KBM-7 (cell line): Measurements from ENCODE around the gene ANO9.
"Not testable (repeated sequence)": the region's sequence is repeated elsewhere in the genome, so short reads cannot be mapped to it uniquely, and the experiment has no call there.

ENCODE experiments used
- DNase-seq: peaks from one replicate; pipeline ENCODE4 v3.0.0-alpha.2; 2015
- in situ Hi-C: fragments of 300-500 bp; cut with MboI; formaldehyde crosslinking; loops from 2 replicates; pipeline ENCODE4 v1.14.3; 2020; ENCODE audit warnings: low sequenced_read_pairs, low pct_unique_long_range_greater_than_20kb, mixed read lengths

ANO9 gene

DNA sequence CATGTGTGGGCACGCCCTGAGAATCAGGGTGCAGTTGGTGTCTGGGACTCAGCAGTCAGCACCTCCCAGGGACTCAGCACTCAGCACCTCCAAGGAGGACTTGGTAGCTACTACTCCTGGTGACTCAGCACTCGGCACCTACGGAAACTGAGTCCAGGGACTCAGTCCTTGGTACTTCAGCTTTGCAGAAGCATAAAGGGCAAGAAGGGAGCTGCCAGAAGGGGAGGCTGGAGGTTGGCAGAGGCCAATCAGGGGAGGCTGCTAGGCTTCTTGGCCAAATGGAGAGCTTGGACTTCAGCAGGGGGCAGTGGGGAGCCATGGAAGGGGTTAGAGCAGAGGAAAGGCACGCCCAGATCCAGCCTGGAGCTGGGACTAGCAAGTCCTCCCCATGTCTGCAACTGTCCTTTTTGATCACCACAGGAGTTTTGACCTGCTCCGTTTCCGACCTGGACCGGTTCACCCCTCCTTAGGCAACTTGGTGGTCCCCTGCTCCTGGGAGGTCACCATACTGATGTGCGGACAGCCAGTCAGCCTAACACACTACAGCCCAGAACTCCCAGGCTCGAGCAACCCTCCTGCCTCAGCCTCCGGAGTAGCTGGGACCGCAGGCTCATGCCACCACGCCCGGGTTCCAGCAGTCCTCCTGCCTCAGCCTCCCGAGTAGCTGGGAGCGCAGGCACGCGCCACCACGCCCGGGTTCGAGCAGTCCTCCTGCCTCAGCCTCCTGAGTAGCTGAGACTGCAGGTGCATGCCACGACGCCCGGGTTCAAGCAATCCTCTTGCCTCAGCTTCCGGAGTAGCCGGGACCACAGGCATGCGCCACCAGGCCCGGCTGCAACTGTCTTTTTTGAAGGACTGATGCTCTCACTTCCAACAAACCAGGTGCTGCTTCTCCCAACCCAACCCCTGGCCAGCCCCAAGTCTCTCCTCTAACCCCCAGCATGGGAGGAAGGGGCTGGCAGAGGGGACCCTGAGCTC lies 1.5 kb downstream of the ANO9 start:
- DNase-seq, result peak; percentile 19
- in situ Hi-C loops, result no loop called here

DNA sequence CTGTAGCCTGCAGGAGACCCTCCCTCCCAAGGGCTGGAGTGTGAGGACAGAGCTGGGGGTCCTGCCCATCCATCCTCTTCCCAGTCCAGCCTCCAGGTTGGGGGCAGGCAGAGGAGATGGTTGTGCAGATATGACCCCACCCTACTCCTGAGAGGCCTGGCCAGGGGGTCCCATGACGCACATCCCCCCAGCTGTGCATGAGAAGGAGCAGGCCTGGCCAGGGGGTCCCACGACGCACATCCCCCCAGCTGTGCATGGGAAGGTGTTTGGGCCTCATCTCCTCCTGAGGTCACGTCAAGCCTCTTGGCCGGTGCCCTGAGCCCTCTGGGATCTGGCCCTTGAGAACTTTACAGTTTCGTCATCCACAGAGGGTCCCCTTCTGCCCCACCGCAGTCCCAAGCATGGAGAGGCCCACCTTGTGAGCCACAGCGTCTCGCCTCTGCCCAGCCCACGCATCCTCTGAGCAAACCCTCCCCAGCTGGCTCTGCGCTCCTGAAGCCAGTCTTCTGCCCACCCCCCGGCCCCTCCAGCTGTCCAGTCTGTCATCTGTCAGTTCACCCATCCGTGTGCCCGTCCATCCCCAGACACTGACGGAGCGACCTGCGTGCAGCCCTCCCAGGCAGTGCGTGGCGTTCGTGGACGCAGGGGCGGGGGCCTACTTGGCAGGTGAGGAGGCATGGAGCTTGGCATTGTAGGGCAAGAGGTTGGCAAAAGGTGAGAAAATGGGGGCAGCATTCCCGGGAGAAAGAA lies 2.3 kb downstream of the ANO9 start:
- DNase-seq, result no peak
- in situ Hi-C loops, result no loop called here

DNA sequence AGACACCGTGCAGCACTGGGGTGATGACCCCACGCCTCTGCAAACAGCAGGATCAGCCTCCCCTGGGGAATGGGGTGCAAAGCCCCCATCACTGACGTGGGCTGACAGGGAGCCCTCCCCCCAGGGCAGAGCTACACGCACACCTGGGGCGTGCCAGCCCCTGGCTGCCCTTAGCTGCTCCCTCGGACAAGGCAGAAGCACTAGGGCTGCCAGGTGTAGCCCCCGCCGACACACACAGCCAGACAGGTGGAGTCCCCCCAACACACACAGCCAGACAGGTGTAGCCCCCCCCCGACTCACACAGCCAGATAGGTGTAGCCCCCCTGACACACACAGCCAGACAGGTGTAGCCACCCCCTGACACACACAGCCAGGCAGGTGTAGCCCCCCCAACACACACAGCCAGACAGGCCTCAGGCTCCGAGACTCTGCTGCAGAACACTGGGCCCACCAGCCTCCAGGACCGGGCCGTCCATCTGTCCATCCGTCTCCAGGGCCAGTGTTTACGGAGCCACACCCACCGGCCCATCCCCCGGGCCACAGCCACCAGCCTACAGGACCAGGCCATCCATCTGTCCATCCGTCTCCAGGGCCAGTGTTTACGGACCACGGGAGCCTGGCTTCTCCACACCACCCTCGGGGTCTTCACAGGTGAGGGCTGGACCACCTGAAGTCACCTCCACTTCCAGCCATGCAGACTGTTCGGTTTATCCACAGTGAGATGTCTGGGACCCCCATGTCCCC lies 3.5 kb downstream of the ANO9 start:
- no peak for DNase-seq
- in situ Hi-C loops, result no loop called here

DNA sequence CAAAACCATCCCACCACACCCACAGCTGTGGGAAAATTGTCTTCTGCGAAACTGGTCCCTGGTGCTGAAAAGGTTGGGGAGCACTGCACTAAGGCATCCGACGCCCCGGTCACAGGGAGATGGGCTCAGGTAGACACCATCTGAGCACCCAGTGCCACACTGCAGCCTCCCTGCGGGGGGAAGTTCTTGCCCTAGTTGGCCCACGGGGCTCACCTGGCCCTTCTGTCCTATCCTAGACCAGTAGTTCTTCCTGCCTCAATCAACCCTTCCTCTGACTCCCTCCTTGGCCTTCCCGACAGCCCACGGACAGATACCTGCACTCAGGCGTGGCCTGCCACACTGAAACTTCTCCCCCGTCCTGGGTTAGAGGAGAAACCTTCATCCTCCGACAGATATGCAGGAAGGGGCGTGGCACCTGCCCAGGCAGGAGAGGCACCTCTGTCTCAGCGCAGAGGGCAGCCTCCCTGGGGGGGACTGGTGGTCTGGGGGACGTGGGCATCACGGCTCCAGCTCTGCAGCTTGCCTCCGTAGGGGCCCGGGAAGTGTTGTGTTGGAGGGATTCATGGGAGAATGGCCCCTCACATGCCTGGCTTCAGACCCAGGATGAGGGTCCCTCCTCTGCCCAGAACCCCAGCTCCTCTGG lies 4.5 kb downstream of the ANO9 start:
- in situ Hi-C loops, result no loop called here
- DNase-seq, result no peak

DNA sequence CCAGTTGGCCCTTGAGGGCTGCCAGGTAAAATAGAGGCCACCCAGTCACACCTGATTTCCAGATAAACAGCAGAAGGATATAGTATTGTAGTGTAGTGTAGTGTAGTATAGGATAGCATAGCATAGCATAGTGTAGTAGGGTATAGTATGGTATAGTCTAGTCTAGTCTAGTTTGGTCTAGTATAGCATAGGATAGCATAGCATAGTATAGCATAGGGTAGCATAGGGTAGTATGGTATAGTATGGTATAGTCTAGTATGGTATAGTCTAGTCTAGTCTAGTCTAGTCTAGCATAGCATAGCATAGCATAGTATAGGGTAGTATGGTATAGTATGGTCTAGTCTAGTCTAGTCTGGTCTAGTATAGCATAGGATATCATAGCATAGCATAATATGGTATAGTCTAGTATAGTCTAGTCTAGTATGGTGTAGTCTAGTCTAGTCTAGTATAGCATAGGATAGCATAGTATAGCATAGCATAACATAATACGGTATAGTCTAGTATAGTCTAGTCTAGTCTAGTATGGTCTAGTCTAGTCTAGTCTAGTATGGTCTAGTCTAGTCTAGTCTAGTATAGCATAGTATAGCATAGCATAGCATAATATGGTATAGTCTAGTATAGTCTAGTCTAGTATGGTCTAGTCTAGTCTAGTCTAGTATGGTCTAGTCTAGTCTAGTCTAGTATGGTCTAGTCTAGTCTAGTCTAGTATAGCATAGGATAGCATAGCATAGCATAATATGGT lies 6.6 kb downstream of the ANO9 start:
- DNase-seq, result not testable (repeated sequence)

DNA sequence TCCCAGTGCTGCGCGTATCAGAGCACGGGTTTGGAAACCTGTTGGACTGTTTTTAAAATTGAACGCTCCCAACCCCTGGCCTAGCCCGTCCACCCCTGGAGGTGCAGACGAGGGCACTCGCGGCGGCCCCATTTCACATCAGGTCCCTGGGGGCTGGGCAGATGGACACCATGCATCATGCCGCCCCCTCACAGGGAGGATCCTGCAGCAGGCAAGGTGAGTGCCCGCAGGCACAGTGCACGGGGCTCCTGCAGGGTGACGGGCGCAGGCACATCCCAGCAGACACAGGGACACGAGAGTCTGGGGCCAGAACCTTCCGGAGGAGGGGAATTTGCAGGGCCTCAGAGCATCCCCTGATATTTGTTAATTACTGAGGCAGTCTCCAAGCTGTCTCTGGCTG lies 7.3 kb downstream of the ANO9 start:
- DNase-seq, result no peak
- in situ Hi-C loops, result no loop called here

More for the DNA sequence above, 6.6 kb downstream of the ANO9 start:
- in situ Hi-C loops, result not testable (repeated sequence)

DNA sequence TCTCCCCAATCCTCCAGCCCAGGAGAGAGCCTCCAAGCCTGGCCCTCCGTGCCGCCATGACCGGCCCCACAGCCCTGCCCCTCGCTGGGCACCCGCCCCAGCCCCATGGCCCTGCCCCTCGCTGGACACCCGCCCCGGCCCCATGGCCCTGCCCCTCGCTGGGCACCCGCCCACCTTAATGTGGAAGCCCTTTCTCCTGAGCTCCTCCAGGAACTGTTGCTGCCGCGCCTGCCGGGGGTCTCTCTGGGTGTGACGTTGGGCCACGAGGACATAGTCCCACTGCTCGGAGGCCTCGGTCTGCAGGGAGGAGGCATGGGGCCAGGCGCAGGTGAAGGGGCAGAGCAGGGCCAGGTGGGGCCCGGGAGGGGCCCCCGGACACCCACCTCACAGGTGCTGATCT lies 8.2 kb downstream of the ANO9 start:
- DNase-seq, result no peak
- in situ Hi-C loops, result no loop called here

DNA sequence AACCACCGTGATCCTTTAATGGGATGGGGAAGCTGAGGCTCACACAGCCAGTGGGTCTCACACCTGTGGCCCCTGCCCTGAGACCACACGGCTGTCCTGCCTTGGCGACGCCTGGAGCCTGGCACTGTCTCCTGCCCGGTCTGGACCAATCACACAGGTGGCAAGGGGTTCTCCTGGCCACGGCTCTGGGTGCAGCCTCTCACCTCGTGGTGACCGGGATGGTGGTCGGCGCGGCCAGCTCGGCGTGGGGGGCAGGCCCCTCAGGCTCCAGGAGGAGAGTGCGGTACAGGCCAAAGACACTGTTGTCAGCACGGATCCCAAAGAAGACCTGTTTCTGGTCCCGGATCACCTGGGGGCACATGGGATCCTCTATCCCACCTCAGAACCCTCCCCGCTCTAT lies 8.7 kb downstream of the ANO9 start:
- in situ Hi-C loops, result no loop called here
- DNase-seq, result no peak

DNA sequence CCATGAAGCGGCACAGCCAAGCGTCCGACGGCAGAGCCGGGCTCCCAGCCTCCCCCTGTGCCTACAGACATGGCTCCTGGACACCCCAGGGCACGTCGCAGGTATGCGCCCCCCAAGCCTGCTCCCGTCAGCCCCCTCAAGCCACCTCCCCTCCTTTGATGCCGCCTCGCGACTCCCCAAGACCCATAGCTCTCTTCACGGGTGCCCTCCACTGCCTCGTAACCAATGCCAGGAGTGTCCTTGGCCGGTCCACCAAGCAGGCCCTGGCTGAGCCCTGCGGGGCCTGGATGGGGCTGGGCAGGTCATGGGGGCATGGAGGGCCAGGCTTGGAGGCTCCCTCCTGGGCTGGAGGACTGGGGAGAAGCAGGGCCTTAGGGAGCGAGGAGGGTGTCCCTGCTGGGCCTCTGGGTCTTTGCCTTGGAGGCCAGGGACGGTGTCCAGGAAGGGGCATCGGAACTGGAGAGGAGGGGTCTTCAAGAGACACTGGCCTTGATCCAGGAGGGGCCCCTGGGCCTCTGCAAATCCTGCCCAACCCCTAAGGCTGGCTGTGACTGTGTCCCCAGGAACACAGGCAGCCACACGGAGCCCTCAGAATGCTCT lies 9.2 kb downstream of the ANO9 start:
- in situ Hi-C loops, result no loop called here
- DNase-seq, result no peak

DNA sequence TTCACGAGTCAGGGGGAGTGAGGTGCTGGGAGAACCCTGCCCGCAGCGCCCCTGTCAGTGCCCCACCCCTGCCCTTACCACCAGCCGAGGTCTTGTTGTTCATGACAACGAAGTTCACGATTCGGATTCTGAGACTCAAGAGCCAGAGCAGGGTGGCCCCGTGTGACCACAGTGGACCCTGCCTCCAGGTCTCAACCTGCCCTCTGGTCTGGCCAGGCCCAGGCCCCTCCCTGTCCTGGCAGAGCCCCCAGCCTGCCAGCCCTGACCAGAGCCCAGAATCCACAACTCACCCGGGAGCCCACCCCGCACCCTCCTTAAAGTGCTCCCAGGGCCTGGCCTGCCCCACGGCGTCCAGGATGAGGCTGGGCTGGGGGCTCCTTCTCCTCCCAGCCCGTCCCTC lies 9.9 kb downstream of the ANO9 start:
- in situ Hi-C loops, result no loop called here
- DNase-seq, result no peak

DNA sequence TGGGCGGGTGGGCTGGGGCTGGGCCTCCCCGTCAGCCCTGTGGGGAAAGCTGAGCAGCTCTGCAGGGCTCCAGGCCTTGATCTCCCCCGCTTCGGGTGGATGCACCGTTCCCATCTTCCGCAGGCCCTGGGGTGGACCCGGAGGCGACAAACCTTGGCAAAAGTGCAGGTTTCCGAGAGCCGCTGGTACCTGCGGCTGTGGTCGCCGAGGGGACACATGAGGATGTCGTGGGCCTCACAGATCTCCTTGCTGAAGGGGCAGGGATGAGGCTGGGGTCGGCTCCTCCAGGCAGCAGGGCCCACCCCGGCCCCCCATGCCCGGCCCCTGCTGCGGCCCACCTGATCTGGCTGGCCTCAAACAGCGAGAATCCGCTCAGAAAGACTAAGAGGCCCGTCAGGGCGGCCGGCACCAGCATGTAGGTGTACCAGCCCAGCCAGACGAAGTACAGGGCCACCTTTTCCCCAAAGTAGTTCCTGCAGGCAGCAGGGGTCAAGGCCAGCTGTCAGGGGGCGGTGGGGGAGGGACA lies 11.8 kb downstream of the ANO9 start:
- in situ Hi-C loops, result no loop called here
- no peak for DNase-seq

DNA sequence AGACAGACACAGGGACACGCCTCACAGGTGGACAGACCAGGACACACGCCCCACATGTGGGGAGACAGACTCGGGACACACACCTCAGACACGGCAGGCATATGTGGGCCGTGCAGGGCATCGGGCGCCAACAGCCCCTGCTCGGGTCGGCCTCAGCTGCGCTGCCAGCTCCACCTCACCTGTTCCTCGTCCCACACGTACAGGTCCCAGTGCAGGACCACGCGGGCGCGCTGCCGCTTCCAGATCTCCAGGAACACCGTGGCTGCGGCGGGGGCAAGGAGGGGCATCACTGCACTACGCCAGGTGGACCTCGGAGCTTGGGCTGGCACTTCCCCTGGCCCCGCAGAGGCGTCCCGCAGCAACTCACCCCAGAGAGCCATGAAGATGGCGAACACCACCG lies 12.4 kb downstream of the ANO9 start:
- no peak for DNase-seq
- in situ Hi-C loops, result no loop called here

DNA sequence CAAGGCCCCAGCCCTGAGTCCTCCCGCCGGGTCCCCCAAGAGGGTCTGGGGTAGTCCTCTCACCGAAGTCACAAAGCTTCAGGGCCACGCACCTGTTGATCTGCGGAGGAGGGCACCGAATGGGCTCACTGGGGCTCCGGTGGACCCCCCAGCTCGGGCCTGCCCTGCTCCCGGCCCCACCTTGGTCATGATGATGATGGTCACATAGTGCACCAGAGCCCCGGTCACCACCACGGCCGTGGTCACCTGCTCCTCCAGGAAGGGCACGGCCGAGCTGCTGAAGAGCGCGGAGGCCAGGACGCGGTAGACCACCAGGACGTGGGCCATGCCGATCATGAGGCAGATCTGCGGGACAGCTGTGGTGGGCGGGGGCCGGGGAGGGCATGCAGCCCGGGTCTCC lies 13.5 kb downstream of the ANO9 start:
- in situ Hi-C loops, result no loop called here
- DNase-seq, result no peak

DNA sequence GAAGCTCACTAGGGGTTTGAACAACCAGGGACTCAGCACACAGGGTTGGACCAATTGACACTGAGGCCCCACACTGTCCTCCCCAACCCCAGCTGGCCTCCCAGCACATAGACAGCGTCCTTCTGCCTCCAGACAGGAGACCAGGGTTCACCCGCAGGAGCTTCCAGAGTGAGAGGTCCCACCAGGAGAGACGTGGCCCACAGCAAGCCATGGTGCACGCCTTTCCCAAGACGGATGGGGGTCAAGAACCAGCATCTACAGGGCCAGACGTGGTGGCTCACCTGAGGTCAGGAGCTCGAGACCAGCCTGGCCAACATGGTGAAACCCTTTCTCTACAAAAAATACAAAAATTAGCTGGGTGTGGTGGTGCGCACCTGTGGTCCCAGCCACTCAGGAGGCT lies 15.0 kb downstream of the ANO9 start:
- in situ Hi-C loops, result no loop called here

DNA sequence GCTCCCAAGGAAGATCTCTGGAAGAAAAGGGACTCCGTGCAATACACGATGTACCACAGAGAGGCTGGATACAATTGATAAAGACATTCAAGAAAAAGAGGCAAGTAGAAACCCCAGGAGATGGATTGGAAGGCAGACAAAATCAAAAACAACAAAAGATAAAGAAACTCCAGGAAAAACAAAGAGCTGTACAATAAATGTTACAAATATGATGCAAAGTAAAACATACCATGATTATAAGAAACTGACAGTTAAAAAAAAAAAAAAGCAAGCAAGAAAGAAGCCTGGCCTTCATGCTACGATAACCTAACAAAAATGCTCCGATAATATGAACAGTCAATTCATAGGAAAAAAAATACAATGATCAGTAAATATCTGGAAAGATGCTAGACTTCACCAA lies 16.5 kb downstream of the ANO9 start:
- no peak for DNase-seq
- in situ Hi-C loops, result no loop called here

More for the DNA sequence above, 15.0 kb downstream of the ANO9 start:
- DNase-seq, result no peak

DNA sequence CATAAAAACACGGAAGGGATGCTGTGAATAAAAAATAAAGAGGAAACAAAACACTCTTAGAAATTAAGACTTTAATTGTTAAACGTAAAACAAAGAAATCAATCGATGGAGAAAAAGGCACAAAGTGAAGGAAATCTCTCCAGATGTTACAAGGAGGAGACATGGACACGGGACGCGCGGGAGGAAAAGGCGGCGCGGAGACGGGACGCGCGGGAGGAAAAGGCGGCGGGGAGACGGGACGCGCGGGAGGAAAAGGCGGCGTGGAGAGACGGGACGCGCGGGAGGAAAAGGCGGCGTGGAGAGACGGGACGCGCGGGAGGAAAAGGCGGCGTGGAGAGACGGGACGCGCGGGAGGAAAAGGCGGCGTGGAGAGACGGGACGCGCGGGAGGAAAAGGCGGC lies 17.0 kb downstream of the ANO9 start:
- in situ Hi-C loops, DNase-seq: not testable (repeated sequence)

DNA sequence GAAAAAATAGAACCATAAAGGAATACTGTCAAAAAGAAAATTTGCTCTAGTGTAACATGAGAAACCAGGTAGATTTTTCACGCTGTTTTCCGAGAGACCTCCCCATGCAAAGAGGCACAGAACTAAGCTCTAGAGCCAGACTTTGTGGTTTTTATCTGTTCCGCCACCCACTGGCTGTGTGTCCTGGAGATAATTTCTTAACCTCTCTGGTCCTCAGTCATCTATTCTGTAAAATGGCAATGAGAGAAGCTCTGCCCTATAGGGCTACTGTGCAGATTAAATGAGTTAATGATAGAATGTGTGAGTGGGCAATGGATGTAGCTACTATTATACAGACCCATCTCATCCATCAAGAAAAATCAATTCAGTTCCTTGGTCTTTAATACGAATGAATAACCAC lies 17.6 kb downstream of the ANO9 start:
- in situ Hi-C loops, result no loop called here
- DNase-seq, result no peak

DNA sequence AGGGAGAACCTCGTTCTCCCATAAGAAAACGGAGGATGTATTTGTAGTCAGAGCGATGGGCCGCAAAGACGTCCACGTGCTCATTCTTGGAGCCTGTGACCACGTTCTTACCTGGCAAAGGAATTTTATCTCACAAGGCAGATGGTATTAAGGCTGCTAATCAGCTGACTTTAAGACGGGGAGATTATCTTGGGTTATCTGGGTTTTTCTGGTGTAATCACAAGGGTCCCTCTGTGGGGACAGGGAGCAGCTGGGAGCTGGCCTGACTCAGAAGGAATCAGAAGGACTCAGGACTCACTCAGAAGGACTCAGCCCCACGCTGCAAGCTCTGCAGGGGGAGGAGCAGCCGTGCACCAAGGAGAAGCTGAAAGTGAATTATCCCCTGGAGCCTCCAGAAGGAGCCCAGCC lies 19.6 kb downstream of the ANO9 start:
- in situ Hi-C loops, result no loop called here
- no peak for DNase-seq
